Measurements from ENCODE around the gene CTNNAL1. TPM values are rescaled to one million over a fixed set of nuclear protein-coding genes. Genes with fewer than 3 reads are reported as not detected.
"Not testable (repeated sequence)": the region's sequence is repeated elsewhere in the genome, so short reads cannot be mapped to it uniquely, and the experiment has no call there.

The CTNNAL1 gene
- total RNA-seq, 1 donor from 2014 or later = 63.4 TPM

GRCh38 chr9:108910402-108910801, 102.9 kb downstream of the CTNNAL1 start:
- no peak for DNase-seq (ENCODE audit: low read depth)
- H3K27me3 ChIP-seq (ENCODE audit: control insufficient read depth, insufficient read depth, low read length) = no peaks in the 10 kb centered on the region
- H3K4me3 ChIP-seq (ENCODE audit: low read depth, low read length) = no peak overlapping the region
- FAIRE-seq = no peak
- no peak for TF ChIP-seq CTCF (IDR thresholded peaks at IDR 0.05; ENCODE audit: insufficient read depth, low read length, severe bottlenecking)
- H3K36me3 ChIP-seq (ENCODE audit: control insufficient read depth, insufficient read depth, low read length) = peaks cover 30% of the 10 kb centered on the region

GRCh38 chr9:108905494-108905893, 107.8 kb downstream of the CTNNAL1 start:
- TF ChIP-seq CTCF (IDR thresholded peaks at IDR 0.05; ENCODE audit: insufficient read depth, low read length, severe bottlenecking) = no peak
- Histone ChIP-seq H3K4me3 (ENCODE audit: low read depth, low read length) (no peak overlapping the region), H3K36me3 (ENCODE audit: control insufficient read depth, insufficient read depth, low read length) (peaks cover 19% of the 10 kb centered on the region), H3K27me3 (ENCODE audit: control insufficient read depth, insufficient read depth, low read length) (no peaks in the 10 kb centered on the region)
- DNase-seq (ENCODE audit: low read depth) (no peak), FAIRE-seq (no peak)

DNA sequence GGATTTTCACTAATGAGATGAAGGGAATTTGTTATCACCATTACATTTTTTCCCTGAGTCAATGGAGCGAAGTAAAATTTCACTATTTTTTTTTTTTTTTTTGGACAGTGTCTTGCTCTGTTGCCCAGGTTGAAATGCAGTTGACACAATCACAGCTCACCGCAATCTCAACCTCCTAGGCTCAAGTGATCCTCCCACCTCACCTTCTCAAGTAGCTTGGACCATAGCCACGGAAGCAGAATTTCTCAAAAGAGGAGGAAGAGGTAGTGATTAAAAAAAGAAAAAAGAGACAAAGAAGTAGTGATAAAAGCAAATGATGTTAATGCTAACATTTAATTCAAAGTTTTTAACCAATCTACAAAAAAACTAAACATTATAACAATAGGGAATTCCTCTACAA, 109.1 kb downstream of the CTNNAL1 start:
- H3K27me3 ChIP-seq (ENCODE audit: control insufficient read depth, insufficient read depth, low read length) = no peaks in the 10 kb centered on the region
- peaks cover 20% of the 10 kb centered on the region for H3K36me3 ChIP-seq (ENCODE audit: control insufficient read depth, insufficient read depth, low read length)
- DNase-seq (ENCODE audit: low read depth) = no peak
- no peak overlapping the region for H3K4me3 ChIP-seq (ENCODE audit: low read depth, low read length)
- FAIRE-seq = no peak
- no peak for TF ChIP-seq CTCF (IDR thresholded peaks at IDR 0.05; ENCODE audit: insufficient read depth, low read length, severe bottlenecking)

- no peak for FAIRE-seq
- Histone ChIP-seq H3K27me3 (ENCODE audit: control insufficient read depth, insufficient read depth, low read length) (no peaks in the 10 kb centered on the region), H3K36me3 (ENCODE audit: control insufficient read depth, insufficient read depth, low read length) (peaks cover 18% of the 10 kb centered on the region), H3K4me3 (ENCODE audit: low read depth, low read length) (no peak overlapping the region)
- peak; percentile 21 for DNase-seq (ENCODE audit: low read depth)
- no peak for TF ChIP-seq CTCF (IDR thresholded peaks at IDR 0.05; ENCODE audit: insufficient read depth, low read length, severe bottlenecking)
Observed at GRCh38 chr9:108903420-108904103, 109.7 kb downstream of the CTNNAL1 start.

DNA sequence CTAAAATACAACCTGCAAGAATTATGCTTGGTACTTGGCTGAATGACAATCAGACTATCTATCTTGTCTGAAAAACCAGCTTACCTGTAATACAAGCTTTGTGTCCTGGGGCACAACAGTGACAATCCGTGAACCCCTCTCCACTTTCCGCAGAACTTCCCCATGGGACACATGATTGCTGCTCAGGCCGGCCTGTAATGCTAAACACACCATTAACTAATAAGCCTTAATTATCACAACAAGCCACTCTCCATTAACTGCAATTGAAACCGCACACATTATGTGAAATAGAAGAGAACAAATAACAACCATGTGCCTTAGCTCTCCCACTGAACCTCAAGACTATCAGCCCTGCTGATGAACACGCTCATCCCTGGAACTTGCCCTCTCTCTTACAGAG, 113.1 kb downstream of the CTNNAL1 start:
- no peak for FAIRE-seq
- Histone ChIP-seq H3K27me3 (ENCODE audit: control insufficient read depth, insufficient read depth, low read length) (no peaks in the 10 kb centered on the region), H3K36me3 (ENCODE audit: control insufficient read depth, insufficient read depth, low read length) (peaks cover 19% of the 10 kb centered on the region), H3K4me3 (ENCODE audit: low read depth, low read length) (no peak overlapping the region)
- DNase-seq (ENCODE audit: low read depth) = no peak
- no peak for TF ChIP-seq CTCF (IDR thresholded peaks at IDR 0.05; ENCODE audit: insufficient read depth, low read length, severe bottlenecking)

DNA sequence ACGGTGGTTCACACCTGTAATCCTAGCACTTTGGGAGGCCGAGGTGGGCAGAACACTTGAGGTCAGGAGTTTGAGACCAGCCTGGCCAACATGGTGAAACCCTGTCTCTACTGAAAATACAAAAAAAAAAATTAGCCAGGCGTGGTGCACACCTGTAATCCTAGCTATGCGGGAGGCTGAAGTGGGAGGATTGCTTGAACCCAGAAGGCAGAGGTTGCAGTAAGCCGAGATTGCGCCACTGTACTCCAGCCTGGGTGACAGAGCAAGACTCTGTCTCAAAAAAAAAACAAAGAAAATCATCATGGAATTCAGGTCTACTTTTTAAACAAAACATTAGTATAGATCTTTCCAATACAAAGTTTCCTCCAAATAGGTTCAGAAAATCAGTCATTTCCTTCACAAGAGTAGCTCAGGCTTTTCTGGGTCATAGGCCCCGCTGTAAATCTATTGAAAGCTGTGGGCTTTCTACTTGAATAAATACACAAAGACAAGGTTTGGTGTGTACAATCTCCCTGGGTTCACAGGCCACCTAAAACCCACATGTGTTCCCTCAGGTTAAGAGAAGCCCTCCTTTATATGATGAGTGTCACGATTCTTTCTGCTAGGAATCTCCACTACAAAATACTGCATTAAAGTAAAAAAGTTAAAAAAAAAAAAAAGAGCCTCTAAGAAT, 114.1 kb downstream of the CTNNAL1 start:
- not testable (repeated sequence) for H3K27me3 ChIP-seq (ENCODE audit: control insufficient read depth, insufficient read depth, low read length); FAIRE-seq
- peaks cover 20% of the 10 kb centered on the region for H3K36me3 ChIP-seq (ENCODE audit: control insufficient read depth, insufficient read depth, low read length)

More for the DNA sequence above, 114.1 kb downstream of the CTNNAL1 start:
- not testable (repeated sequence) for H3K4me3 ChIP-seq (ENCODE audit: low read depth, low read length); DNase-seq (ENCODE audit: low read depth)

All from bronchial epithelial cell (primary cell).